ENCODE results near the gene CKS1B. TPM values are rescaled to one million over a fixed set of nuclear protein-coding genes. Genes with fewer than 3 reads are reported as not detected.

The CKS1B gene
- total RNA-seq, 2 donors from 2014 or later = 49.5 to 76.5 TPM

- Histone ChIP-seq H3K9ac (ENCODE audit: low read depth in 2 of 2, low read length in 2 of 2) (peak overlapping the region in 1 of 2 donors; percentile 86), H3K27ac (peak overlapping the region; percentile 80), H3K27me3 (no peaks in the 10 kb centered on the region), H3K4me3 (no peak overlapping the region), H3K36me3 (peaks cover 13% of the 10 kb centered on the region), H3K9me3 (no peaks in the 10 kb centered on the region), H3K4me1 (peaks cover 45% of the 10 kb centered on the region)
- no peak for DNase-seq
- intact Hi-C loops (cut with DNase I) = no loop called here
- TF ChIP-seq CTCF (IDR thresholded peaks at IDR 0.05) = no peak
Observed at GRCh38 chr1:155015527-155016230, 41.2 kb downstream of the CKS1B start.

GRCh38 chr1:155016231-155016831 lies 41.9 kb downstream of the CKS1B start:
- peak; percentile 43 for DNase-seq
- no peak for TF ChIP-seq CTCF (IDR thresholded peaks at IDR 0.05)
- Histone ChIP-seq H3K4me3 (peak overlapping the region; percentile 37), H3K27ac (peak overlapping the region; percentile 80), H3K4me1 (peaks cover 40% of the 10 kb centered on the region), H3K9ac (ENCODE audit: low read depth in 2 of 2, low read length in 2 of 2) (peak overlapping the region in 1 of 2 donors; percentile 86), H3K9me3 (no peaks in the 10 kb centered on the region), H3K36me3 (peaks cover 13% of the 10 kb centered on the region), H3K27me3 (no peaks in the 10 kb centered on the region)
- intact Hi-C loops (cut with DNase I) = no loop called here

DNA sequence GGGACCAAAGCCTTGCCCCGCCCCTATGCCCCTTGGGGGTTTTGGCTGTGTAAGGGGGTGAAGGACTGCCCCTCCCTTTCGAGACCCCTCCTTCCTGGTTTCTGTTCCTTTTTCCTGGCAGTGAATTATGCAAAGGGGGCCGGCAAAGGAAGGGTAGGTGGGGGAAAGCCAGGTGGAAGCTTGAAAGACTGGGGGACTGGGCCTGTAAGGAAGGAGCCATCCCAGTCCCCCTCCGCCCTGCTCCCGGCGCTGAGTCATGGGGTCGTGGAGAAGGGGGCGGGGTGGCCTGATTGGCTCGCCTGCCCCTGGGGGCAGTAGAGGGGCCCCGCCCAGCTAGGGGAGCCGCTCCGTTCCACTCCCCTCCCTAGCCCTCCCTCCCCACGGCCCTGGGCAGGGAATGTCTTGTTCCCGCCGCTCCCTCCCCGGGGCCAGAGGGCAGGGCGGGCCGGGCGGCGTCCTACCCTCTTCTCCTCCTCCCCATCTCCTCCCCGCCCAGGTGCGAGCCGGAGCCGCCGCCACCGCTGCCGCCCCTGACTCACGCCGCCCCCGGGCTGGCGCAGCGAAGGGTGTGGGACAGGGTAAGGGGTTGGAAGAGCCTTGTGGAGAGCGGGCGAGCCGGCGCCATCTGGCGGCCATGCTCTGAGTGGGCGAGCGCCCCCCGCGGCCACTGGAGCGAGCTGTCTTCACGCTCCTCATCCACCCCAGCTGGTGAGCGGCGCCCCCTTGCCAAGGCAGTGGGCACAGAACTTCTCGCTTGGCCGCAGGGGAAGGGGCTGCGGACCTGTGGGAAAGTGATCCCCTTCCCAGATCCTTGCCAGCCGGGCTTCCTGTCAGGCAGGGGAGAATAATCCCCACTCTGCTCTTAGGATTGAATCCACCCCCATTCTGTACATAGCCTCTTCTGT lies 42.8 kb downstream of the CKS1B start:
- DNase-seq = peak; percentile 96
- TF ChIP-seq CTCF (IDR thresholded peaks at IDR 0.05) = peak; percentile 99
- Histone ChIP-seq H3K27me3 (no peaks in the 10 kb centered on the region), H3K4me1 (peaks cover 31% of the 10 kb centered on the region), H3K36me3 (peaks cover 13% of the 10 kb centered on the region), H3K9ac (ENCODE audit: low read depth in 2 of 2, low read length in 2 of 2) (peak overlapping the region; percentile 83 to 86), H3K4me3 (peak overlapping the region; percentile 37), H3K9me3 (no peaks in the 10 kb centered on the region), H3K27ac (peak overlapping the region; percentile 80)
- intact Hi-C loops (cut with DNase I) = no loop called here

DNA sequence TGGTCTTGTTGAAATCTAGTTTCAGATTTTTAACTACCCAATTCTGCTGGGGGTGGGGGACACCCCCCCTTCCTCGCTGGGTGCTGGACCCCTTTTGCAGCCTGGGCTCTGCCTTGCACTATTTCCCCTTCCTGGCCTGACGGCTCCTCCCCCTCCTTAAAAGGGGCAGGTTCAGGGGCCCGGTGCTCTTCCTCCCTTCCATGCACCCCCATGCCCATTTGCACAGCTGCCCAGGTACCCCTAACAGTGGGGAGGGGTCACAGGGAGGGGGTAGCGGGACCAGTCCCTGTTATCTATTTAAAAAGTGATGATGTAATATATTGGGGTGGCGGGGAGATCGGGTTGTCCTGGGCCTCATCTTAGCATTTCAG lies 43.5 kb downstream of the CKS1B start:
- Histone ChIP-seq H3K9me3 (no peaks in the 10 kb centered on the region), H3K4me1 (peaks cover 25% of the 10 kb centered on the region), H3K36me3 (peaks cover 13% of the 10 kb centered on the region), H3K27me3 (no peaks in the 10 kb centered on the region), H3K27ac (peak overlapping the region; percentile 80), H3K4me3 (peak overlapping the region; percentile 37), H3K9ac (ENCODE audit: low read depth in 2 of 2, low read length in 2 of 2) (peak overlapping the region; percentile 83 to 86)
- TF ChIP-seq CTCF (IDR thresholded peaks at IDR 0.05) = no peak
- DNase-seq = no peak
- intact Hi-C loops (cut with DNase I) = no loop called here

DNA sequence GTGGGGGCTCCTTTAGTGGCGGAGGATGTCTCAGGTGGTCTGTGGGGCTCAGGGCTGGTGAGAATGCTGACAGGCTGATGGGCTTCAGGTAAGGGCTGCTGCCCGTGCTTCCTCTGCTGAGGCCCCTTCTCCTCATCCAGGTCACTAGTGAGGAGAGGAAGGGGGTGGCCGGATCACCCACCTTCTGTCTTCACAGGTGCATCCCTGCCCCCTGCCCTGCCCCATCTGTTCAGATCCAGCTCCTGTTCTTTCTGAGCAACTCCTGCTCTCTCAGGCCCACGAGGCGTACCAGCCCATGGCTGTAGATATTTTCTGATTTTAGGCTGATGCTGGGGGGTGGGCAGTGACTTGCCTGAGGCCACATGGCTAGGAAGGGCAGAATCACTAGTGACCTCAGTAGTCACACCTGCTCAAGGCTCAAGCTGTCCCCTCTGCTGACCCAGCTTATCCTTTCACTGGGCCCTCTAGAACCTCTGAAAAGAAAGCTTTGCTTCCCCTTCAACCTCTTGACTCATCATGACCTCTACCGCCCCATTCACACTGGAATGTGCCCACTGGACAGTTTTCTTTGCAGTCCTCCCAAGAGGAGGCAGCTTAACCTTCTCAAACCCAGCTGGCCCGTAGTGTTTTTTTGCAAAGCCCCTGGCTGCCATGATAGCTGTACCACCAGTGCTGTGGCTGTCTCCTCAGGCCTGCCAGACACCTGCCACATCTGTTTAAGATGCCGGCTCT lies 44.3 kb downstream of the CKS1B start:
- peak overlapping the region in 1 of 2 donors; percentile 2 for H3K9ac ChIP-seq (ENCODE audit: low read depth in 2 of 2, low read length in 2 of 2)
- no peaks in the 10 kb centered on the region for H3K9me3 ChIP-seq
- peaks cover 16% of the 10 kb centered on the region for H3K4me1 ChIP-seq
- H3K27ac ChIP-seq = no peak overlapping the region
- no peak for TF ChIP-seq CTCF (IDR thresholded peaks at IDR 0.05)
- peaks cover 13% of the 10 kb centered on the region for H3K36me3 ChIP-seq
- no peaks in the 10 kb centered on the region for H3K27me3 ChIP-seq
- intact Hi-C loops (cut with DNase I) = no loop called here
- H3K4me3 ChIP-seq = no peak overlapping the region
- DNase-seq = no peak
